ENCODE results near the gene SMYD1.

DNA sequence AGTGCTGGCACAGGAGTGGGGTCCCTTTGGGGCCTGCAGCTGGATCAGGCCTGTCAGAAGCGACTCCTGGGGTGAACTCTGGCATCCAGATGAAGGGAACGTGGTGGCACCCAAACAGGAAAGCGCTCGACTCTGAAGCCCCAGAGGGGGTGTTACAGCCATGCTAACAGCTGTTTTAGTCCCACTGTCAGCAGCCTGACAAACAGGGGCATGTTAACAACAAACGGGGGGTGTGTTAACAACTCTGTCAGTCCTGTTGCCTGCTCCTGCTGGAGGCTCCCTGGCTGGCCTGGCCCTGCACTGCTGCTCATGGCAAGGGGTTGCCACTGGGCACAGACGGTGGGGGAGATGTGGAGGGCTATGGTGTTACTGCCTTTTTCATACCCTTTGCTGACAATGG, 48.7 kb upstream of the SMYD1 start:
- TF ChIP-seq ZNF24 (IDR thresholded peaks at IDR 0.05) (no peak), POLR2A (IDR thresholded peaks at IDR 0.05; ENCODE audit: low read depth, low read length) (no peak), NFIC (IDR thresholded peaks at IDR 0.05; ENCODE audit: low read depth, low read length) (no peak), NRF1 (conservative IDR thresholded peaks at IDR 0.05; ENCODE audit: low read depth, low read length) (no peak), HDAC2 (IDR thresholded peaks at IDR 0.05) (no peak), TCF3 (IDR thresholded peaks at IDR 0.05; ENCODE audit: borderline replicate concordance, insufficient read depth, low read depth, low read length) (no peak), POLR2AphosphoS5 (IDR thresholded peaks at IDR 0.05; ENCODE audit: low read length) (no peak), EZH2 (IDR thresholded peaks at IDR 0.05; ENCODE audit: borderline replicate concordance, control insufficient read depth, low read depth, low read length) (no peak)
- TF ChIP-seq, protein P1, sequence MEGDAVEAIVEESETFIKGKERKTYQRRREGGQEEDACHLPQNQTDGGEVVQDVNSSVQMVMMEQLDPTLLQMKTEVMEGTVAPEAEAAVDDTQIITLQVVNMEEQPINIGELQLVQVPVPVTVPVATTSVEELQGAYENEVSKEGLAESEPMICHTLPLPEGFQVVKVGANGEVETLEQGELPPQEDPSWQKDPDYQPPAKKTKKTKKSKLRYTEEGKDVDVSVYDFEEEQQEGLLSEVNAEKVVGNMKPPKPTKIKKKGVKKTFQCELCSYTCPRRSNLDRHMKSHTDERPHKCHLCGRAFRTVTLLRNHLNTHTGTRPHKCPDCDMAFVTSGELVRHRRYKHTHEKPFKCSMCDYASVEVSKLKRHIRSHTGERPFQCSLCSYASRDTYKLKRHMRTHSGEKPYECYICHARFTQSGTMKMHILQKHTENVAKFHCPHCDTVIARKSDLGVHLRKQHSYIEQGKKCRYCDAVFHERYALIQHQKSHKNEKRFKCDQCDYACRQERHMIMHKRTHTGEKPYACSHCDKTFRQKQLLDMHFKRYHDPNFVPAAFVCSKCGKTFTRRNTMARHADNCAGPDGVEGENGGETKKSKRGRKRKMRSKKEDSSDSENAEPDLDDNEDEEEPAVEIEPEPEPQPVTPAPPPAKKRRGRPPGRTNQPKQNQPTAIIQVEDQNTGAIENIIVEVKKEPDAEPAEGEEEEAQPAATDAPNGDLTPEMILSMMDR (IDR thresholded peaks at IDR 0.05 in 2 of 3, conservative IDR thresholded peaks at IDR 0.05 in 1 of 3; ENCODE audit: control insufficient read depth in 2 of 3, extremely low read depth in 1 of 3, insufficient read depth in 1 of 3, low read depth in 3 of 3, low read length in 3 of 3), result no peak

Measured in GM12878 (cell line).